Measurements from ENCODE around the gene RAD18. TPM values are rescaled to one million over a fixed set of nuclear protein-coding genes. Genes with fewer than 3 reads are reported as not detected.

Gene RAD18
- total RNA-seq, 1 donor from 2014 or later = 22.1 TPM

- no peaks in the 10 kb centered on the region for H3K36me3 ChIP-seq
- H3K27ac ChIP-seq = no peak overlapping the region
- no peak overlapping the region for H3K4me3 ChIP-seq
- no peak for DNase-seq (ENCODE audit: low spot score)
- no peaks in the 10 kb centered on the region for H4K20me1 ChIP-seq (ENCODE audit: low read depth)
- H2AFZ ChIP-seq (replicated peaks) = no peak overlapping the region
- H3K4me1 Mint-ChIP-seq = no peaks in the 10 kb centered on the region
- TF ChIP-seq CTCF (IDR thresholded peaks at IDR 0.05) (no peak), EZH2 (IDR thresholded peaks at IDR 0.05) (no peak), EZH2phosphoT487 (IDR thresholded peaks at IDR 0.05) (no peak)
- no peak overlapping the region for H3K9ac ChIP-seq
- H3K27ac Mint-ChIP-seq = no peak overlapping the region
- no peak overlapping the region for H3K4me2 ChIP-seq
- no peaks in the 10 kb centered on the region for H3K9me3 Mint-ChIP-seq
- H3K4me3 Mint-ChIP-seq = no peak overlapping the region
- H3K27me3 ChIP-seq = no peaks in the 10 kb centered on the region
- H3K9me3 ChIP-seq (ENCODE audit: low read depth) = no peaks in the 10 kb centered on the region
- H3K4me1 ChIP-seq = no peaks in the 10 kb centered on the region
- no peaks in the 10 kb centered on the region for H3K79me2 ChIP-seq (ENCODE audit: low read depth)
- peaks cover 11% of the 10 kb centered on the region for H3K36me3 Mint-ChIP-seq
- no peaks in the 10 kb centered on the region for H3F3A ChIP-seq (ENCODE audit: low read depth)
- no peaks in the 10 kb centered on the region for H3K27me3 Mint-ChIP-seq (ENCODE audit: insufficient read depth, low read depth)
Measured at GRCh38 chr3:8875836-8876235, 87.4 kb downstream of the RAD18 start.

GRCh38 chr3:8873740-8874139 lies 89.5 kb downstream of the RAD18 start:
- Histone ChIP-seq H3K4me3 (no peak overlapping the region), H3K27me3 (no peaks in the 10 kb centered on the region), H3K27ac (no peak overlapping the region), H3K9ac (no peak overlapping the region), H3K9me3 (ENCODE audit: low read depth) (no peaks in the 10 kb centered on the region), H3K79me2 (ENCODE audit: low read depth) (no peaks in the 10 kb centered on the region), H3F3A (ENCODE audit: low read depth) (no peaks in the 10 kb centered on the region), H3K36me3 (no peaks in the 10 kb centered on the region), H4K20me1 (ENCODE audit: low read depth) (no peaks in the 10 kb centered on the region), H3K4me2 (no peak overlapping the region), H3K4me1 (peaks cover 7% of the 10 kb centered on the region), H2AFZ (replicated peaks) (no peak overlapping the region)
- Mint-ChIP-seq H3K27me3 (ENCODE audit: insufficient read depth, low read depth) (no peaks in the 10 kb centered on the region), H3K27ac (no peak overlapping the region), H3K36me3 (peaks cover 12% of the 10 kb centered on the region), H3K4me3 (no peak overlapping the region), H3K9me3 (no peaks in the 10 kb centered on the region), H3K4me1 (peaks cover 7% of the 10 kb centered on the region)
- TF ChIP-seq EZH2 (IDR thresholded peaks at IDR 0.05) (no peak), CTCF (IDR thresholded peaks at IDR 0.05) (no peak), EZH2phosphoT487 (IDR thresholded peaks at IDR 0.05) (no peak)
- DNase-seq (ENCODE audit: low spot score) = no peak

GRCh38 chr3:8872261-8872660 lies 91.0 kb downstream of the RAD18 start:
- Histone ChIP-seq H3K4me2 (no peak overlapping the region), H3K27ac (no peak overlapping the region), H3K27me3 (no peaks in the 10 kb centered on the region), H3K4me3 (no peak overlapping the region), H3F3A (ENCODE audit: low read depth) (no peaks in the 10 kb centered on the region), H3K4me1 (peaks cover 8% of the 10 kb centered on the region), H2AFZ (replicated peaks) (no peak overlapping the region), H3K9ac (no peak overlapping the region), H4K20me1 (ENCODE audit: low read depth) (no peaks in the 10 kb centered on the region), H3K9me3 (ENCODE audit: low read depth) (no peaks in the 10 kb centered on the region), H3K79me2 (ENCODE audit: low read depth) (no peaks in the 10 kb centered on the region), H3K36me3 (no peaks in the 10 kb centered on the region)
- TF ChIP-seq CTCF (IDR thresholded peaks at IDR 0.05) (no peak), EZH2phosphoT487 (IDR thresholded peaks at IDR 0.05) (no peak), EZH2 (IDR thresholded peaks at IDR 0.05) (no peak)
- peaks cover 12% of the 10 kb centered on the region for H3K36me3 Mint-ChIP-seq
- H3K27me3 Mint-ChIP-seq (ENCODE audit: insufficient read depth, low read depth) = no peaks in the 10 kb centered on the region
- H3K4me1 Mint-ChIP-seq = peaks cover 7% of the 10 kb centered on the region
- no peaks in the 10 kb centered on the region for H3K9me3 Mint-ChIP-seq
- DNase-seq (ENCODE audit: low spot score) = no peak
- no peak overlapping the region for H3K27ac Mint-ChIP-seq
- no peak overlapping the region for H3K4me3 Mint-ChIP-seq

Measured in neural progenitor cell (in vitro differentiated cells).